Stimulated activated CD4-positive, alpha-beta T cell treated with anti-CD3 and anti-CD28 coated beads, Interleukin-12 subunit alpha, Interleukin-12 subunit beta, amount 100 ng/mL, for 48 hours (primary cell): ENCODE data around the gene MINDY4B.

ENCODE experiments used
- DNase-seq, 3 donors: peaks; one replicate each; pipeline ENCODE4 v3.0.0-alpha.2; 2020; ENCODE audit warnings: low read depth in 2 of 3, low spot score in 1 of 3

The MINDY4B gene

DNA sequence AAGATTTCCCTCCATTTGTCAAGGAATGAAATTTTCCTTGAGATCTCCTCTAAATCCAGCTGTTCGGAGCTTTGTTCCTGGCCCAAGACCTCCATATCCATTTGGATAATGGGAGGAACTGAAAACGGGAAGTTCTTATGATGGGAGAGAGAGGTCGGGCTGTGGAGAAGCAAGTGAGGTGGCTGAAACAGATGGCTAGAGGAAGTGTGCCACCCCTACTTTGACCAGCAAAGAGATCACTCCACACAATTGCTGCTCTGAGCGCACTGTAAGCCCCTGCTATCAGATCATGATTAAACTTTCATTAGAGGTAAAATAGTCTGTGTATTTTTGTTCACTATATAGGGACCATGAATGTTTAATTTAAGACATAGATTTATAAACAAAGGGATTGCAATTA is at the start of gene MINDY4B:
MINDY4B (minus strand) TSS at position 101 of the 400 bp plus-strand sequence; CDS start at position 101, 0 bp downstream.
- DNase-seq, result no peak

DNA sequence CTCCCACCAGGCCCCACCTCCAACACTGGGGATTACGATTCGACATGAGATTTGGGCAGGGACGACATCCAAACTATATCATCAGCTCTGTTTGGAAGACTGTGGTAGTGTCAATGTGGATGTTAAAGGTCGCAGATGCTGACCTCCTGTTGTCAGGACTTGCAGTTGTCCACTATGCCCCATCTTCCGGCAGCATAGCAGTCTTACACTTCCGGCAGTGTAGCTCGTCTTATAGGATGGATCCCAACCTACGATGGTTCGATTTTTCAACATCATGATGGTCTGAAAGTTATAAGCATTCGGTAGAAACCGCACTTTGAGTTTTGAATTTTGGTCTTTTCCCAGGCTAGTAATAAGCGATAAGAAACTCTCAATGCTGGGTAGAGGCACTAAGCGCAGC is 46.7 kb upstream of the MINDY4B start:
- no peak for DNase-seq

DNA sequence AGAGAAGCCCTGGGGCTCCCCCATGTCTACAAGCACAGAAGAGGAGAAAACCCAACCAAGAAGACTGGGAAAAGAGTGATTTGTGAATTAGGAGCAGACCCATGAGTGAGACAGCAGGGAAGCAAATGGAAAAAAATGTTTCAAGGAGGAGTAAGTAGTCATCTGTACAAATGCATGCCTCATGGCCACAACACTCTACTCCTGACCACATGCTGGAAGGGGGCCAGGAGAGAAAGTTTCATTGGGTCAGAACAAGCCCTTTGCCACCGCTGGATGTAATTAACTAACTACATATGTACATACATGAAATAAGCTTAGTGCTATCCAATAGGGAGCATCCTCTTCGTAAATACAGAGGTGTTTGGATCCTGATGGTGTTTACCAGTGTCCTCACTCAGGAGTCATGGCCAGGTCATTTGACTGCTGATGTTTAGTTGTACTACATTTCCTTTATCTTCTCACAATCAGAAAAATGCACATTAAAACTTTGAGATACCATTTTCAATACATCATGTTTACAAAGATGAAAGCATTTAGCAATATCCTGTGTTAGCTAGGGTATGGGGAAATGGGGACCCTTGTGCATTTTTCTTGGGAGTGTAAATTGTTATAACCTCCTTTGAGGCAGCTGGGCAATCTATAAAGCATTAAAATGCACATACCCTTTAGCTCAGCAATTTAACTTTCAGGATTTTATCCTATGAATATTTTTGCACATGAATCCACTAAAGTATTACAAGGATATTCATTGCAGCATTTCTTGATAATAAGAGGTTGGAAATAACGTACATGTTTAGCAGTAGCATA is 40.2 kb upstream of the MINDY4B start:
- DNase-seq, result no peak

DNA sequence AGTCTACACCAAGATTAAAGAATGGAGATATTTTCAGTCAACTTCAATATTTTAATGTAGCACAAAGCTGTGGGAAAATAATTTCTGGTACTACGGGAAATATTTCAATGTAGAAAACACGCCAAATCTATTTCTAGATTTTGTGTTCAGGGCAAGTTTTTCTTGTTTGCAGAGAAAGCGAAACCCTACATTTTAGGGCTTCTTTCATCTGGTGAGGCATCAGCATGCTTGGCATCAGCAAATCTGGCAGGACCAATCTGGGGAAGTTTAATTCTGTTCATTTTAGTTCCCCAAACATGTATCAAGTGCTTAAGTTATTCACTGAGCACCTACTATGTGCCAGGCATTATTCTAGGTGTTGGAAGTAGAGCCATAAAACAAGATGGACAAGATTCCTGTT is 37.0 kb upstream of the MINDY4B start:
- DNase-seq, result no peak

DNA sequence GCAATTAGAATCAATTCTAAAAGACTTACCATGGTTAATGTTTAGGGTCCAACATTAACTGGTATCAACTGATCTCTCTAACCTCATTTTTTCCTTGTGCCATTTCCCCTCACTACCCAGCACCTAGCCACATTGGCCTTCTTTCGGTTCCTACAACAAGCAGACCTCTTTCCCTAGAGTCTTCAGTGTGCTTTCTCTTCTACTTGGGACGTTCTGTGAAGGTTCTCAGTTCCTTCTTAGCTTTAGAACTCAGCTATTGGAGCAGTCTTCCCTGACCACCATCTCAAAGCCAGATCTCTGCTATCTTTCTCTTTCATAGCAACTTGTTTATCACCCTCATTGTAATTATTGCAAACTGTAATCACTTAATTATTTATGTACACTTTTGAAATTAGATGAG is 31.5 kb upstream of the MINDY4B start:
- DNase-seq, result no peak

DNA sequence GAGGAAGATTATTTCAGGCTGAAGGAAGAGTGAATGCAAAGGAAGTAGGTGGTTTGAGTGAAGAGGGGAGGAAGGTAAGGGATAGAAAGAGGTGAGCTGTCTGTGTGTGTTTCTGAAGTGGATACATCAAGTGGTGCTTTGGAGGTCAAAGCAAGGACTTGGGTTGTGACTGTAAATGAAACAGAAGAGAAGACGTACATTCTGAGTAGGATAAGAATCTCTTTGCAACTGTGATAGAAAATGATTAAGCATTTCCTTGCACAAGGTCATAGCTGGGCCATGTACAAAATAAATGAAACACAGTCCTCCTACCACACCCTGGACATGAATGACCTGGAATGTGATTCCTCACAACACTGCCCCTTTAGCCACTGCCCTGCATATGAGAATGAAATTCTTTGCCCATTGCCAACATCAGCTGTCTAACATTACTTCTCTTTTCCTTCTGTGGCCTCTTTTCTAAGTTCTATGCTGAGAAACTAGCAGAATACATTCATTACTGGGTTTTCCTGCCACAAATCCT is 28.3 kb upstream of the MINDY4B start:
- no peak for DNase-seq

- DNase-seq, result no peak
Observed at GRCh38 chr3:150931745-150932144, 26.5 kb upstream of the MINDY4B start.

GRCh38 chr3:150930839-150931238 is 25.6 kb upstream of the MINDY4B start:
- DNase-seq, result no peak

DNA sequence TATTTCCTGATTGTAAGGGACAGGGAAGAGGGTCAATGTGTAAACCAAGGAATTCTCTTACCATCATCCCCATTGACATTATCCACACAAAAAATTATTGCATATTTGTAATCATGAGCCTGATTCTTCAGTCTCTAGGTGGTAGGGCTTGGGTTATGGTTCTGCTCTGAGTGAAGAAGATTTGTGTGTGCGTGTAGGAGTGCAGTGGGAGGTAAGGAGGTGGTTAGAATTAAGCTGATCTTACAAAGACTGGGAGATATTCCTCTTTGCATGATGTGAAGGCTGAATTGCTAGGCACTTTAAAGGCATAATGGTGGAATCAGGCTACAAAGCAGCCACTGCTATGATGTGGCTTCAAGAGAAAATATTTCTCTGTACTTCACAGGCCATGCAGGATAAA is 23.0 kb upstream of the MINDY4B start:
- no peak for DNase-seq

DNA sequence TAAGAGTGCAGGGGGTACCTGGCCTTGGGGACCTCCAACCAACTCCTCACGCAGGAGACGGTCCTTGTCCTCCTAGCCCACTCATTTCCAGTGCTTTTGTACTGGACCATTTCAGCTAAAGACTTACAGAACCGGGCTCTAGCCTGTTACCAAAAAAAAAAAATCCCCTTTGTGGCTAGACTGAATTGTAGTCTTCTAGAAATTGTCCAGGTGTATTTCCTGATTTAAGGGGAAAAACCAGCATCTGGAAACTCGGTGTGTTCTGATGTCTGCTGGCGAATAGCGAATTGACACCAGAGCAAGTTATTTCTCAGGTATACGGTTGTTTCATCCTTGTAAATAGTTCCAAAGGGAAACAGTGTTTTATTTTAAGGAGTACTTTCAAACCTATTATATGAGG is 21.1 kb upstream of the MINDY4B start:
- no peak for DNase-seq

DNA sequence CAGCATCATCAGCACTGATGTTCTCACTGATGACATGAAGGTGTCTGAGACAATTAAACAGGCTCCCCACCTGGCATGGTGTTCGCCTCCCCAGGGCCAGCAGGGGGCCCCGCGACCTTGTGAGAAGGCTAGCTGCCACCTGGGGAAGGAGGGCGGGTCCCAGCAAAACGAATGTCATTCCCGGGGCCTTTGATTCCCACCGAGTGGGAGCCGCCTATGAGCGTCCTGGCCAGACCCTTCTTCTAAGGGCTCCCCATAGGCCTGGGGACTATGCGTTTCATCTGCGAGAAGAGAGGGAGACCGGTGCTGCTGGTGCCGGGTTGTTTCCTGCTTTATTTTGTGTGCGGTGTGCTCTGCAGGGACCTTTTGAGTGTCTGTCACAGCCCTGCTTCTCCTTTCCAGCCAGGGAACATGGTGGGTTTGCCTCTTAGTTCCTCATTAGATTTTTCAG is 20.5 kb upstream of the MINDY4B start:
- DNase-seq, result peak; percentile 34 to 45 (median 40)

DNA sequence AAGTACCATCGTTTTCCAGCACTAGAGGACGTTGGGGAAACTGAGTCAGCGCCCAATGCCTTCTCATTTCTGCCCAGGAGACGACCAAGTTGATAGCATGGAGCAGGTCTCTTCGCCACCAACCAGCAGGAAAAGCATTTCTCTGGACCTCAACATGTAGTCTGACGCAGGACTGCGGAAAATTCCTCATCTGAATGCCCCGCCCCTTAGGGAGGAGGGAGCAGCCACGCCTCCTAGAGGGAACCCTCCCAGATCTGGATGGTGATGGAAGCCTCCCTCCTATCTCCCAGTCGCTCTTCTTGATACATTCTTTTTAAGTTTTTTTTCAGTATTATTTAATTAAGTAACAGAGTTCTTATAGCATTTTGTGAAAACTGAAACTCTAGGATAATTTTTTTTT is 17.4 kb upstream of the MINDY4B start:
- DNase-seq, result no peak

DNA sequence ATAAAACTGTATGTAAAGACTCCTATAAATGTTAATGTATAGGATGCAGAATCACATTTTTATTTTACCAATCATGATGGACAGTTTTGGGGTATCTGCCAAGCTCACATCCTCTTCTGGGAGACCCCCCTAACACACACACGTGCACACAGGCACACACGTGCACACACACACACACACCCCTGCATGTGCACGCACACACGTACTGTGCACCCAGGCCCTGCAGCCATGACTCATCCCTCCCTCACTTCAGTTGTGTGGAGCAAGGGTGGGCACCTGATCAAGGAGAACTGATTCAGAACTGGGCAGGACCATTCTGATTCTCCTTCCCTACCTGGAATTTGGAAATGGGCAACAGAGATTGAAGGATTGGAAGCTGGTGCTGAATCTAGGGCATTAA is 16.0 kb upstream of the MINDY4B start:
- DNase-seq, result no peak

DNA sequence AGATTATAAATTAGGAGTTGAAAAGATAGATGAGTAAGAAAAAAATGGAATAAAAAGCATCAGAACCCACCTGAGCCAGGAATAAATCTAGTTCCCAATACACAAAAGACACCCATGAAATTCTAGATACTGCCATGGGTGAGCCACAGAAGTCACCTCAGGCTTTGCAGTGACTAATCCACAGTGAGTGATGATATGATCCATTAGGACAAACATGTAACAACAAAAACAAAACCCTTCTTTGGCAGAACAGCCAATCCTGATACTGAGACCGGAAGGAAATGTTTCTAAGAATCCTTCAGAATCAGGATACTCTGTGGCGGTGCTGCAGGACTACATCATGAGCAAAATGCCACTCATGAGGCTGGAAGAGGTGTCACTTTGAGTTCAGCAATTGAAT is 15.0 kb upstream of the MINDY4B start:
- DNase-seq, result no peak

DNA sequence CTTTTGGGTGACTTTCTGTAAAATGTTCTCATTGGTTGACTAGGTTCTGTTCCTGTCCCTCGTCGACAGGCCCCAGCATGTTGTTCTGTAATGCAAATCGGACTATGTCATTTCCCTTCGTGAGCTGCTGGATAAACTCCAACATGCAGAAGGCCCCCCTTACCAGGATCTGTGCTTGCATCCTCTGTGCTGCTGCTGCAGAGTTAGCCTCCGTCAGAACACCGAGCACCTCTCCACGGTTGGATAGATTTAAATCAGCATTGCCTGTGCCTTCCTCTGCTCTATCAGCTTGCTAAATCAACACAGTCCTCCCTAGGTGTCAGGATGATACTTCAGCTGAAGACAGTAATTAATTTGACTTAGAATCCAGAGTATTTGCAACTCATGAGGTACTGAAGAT is 12.7 kb upstream of the MINDY4B start:
- no peak for DNase-seq

DNA sequence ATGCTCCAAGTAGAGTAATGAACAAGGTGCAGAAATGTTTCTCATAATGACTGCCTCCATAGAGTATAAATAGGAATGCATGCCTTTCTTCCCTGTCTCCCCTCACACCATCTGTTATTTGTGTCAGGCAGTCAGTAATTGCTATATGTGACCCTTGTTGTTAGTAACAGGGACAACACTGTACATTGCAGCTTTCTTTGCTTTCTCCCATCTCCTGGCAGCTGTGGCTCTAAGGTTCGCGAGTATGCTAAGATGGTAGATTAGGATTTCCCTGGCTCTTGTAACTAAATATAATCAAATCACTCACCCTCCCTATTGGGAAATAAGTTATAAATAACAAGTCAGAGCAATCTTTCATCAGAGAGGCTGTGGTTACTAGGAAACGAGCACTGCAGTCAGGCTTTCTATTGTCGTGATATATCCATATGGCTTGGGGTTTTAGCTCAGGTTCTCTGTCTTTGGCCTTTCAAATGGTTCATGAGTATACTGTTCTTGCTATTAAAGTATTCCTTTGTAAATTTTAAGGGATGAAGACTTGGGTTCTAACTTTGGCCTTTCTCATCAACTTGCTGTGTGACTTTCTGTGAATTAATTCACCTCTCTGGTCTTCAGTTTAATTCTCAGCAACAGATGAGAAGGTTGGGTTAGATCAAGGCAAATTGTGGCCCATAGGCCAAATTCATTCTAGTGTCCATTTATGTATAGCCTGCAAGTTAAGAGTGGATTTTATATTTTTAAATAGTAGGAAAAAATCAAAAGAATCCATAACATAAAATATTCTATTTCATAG is 8.1 kb upstream of the MINDY4B start:
- no peak for DNase-seq

DNA sequence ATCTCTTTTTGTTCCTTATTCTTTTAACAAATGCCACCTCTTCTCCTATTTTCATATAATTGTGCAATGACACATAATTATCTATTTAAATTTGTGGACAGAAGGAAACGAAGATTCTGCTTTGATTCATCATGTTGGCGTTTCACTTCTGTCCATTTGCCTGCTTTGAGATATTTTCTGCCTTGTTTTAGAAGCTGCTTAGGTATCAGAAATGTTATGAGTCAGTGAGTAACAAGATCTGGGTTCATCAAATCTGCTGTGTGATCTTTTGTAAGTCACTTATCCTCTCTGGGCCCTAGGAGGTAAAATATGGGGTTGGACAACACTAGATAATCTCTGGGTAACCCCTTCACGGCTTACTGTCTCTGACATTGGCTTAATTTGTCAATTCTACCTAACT is 7.3 kb upstream of the MINDY4B start:
- DNase-seq, result no peak

DNA sequence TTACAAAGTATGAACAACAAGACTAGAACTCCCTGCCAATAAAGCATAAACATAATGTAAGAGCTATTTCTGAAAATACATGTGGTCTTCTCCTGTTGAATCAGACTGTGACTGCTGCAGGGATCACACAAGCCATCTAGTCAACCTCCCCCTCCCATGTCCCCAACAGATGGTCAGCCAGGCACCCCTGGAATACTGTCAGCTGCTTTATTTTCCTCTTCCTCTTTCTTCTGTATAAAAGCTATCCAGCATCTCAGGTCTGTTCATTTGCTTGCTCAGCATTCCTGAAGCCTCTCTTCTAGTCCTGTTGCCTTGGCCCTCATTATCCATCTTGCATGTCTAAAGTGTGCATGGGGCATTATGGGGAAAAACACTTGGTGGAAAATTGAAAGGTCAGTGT is 6.5 kb upstream of the MINDY4B start:
- DNase-seq, result no peak

DNA sequence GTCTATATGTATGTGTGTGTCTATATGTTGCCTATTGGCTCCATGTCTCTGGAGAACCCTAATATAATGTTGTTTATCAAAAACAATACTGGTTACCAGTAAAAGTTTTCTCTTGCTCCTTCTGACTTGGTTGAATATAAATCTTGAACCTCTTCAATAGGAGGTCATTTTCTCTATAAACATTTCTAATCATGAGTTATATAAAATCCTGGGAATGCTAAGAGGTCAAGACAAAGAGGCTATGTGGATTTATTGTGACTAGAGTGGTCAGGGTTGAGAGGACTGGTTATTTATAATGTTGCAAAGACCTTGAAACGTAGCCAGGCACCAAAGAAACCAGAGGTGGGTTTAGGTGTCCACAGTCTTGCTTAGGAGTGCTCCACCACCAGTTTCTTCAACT is 1.2 kb upstream of the MINDY4B start:
- no peak for DNase-seq

DNA sequence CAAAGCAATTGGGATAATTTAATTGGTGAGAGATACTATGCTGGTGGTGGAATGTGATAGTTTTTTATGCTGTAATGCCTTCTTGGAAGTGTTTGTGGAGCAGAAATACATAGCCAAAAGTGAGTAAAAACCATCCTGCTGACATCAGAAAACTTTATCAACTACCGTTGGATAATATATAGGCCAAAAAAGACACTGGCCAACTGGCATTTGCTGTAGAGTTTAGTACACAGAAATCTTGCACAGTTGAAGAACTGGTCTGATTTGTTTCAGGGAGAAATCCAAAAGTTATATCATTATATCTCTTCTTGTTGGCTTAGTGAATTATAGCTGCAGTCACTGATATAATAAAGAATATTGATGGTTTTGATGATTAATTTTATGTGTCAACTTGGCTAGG is 507 bp upstream of the MINDY4B start:
- DNase-seq, result no peak

GRCh38 chr3:150902988-150903387 is 2.3 kb downstream of the MINDY4B start:
- no peak for DNase-seq

DNA sequence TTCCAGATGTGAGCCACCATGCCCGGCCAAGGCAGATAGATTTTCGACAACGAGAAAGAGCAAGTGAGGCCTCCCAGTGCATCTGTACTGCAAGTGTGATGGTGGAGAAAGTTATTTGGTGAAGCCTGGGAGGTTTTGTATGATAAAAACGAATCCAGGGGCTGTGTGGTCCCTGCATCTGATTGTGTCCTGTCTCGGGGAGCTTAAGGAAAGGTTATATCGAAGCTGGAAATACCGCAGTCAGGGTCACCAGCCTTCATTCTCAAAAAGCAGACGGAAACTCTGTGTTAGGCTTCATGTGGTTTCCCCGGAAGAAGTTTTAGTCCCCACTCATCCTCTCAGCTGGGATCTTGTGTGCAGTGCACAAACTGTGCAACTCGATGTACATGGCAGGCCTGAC is 3.4 kb downstream of the MINDY4B start:
- no peak for DNase-seq
